ENCODE data around the gene GEN1.

Gene GEN1, protein sequence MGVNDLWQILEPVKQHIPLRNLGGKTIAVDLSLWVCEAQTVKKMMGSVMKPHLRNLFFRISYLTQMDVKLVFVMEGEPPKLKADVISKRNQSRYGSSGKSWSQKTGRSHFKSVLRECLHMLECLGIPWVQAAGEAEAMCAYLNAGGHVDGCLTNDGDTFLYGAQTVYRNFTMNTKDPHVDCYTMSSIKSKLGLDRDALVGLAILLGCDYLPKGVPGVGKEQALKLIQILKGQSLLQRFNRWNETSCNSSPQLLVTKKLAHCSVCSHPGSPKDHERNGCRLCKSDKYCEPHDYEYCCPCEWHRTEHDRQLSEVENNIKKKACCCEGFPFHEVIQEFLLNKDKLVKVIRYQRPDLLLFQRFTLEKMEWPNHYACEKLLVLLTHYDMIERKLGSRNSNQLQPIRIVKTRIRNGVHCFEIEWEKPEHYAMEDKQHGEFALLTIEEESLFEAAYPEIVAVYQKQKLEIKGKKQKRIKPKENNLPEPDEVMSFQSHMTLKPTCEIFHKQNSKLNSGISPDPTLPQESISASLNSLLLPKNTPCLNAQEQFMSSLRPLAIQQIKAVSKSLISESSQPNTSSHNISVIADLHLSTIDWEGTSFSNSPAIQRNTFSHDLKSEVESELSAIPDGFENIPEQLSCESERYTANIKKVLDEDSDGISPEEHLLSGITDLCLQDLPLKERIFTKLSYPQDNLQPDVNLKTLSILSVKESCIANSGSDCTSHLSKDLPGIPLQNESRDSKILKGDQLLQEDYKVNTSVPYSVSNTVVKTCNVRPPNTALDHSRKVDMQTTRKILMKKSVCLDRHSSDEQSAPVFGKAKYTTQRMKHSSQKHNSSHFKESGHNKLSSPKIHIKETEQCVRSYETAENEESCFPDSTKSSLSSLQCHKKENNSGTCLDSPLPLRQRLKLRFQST

DNA sequence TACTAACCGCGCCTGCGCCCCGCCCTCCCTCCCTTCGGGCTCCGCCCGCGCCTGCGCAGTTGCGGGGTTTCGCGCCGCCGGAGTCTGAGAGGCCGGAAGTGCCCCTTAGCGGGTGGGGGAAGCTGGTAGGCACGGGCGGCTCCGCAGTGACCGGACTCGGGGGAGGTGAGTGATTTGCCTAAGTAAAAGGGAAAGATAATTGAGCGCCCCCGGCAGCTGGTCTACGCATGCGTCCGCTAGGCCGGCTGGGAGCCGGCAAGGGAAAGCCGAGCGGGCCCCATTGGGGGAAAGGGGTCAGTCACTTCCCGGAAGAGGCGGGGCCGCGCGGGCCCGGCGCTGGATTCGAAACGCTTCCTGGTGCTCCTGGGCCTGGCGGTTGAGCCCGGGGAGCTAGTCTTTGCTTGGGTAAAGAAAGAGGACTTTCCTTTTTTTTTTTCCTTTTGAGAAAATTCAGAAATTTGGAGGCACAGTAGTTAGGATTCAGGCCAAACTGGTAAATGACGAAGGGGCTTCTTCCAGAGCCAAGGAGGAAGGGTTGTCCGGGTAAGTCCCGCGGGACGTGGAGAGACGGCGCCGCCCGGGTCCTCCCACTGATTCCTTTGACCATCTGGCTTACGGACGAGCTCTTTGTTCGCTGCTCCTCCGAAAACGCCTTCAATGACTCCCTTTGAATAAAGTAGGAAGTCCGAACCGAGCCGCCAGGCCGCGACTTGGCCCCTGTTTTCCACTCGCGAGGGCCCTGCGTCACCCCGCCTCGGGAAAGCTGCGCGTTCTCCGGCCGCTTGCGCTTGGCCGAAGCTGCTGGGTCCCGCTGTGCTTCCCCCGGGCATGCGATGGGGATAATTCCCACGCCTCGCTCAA is at the start of gene GEN1, which contains the start of gene SMC6:
Gene GEN1, plus strand, starts transcription at position 336 of the 861 bp plus-strand sequence. CDS start 5,806 bp downstream, outside the sequence.
Gene SMC6, minus strand, starts transcription at position 8 of the 861 bp plus-strand sequence. CDS start 7,864 bp downstream, outside the sequence.
- peak; percentile 89 for DNase-seq (ENCODE audit: low read depth)

DNA sequence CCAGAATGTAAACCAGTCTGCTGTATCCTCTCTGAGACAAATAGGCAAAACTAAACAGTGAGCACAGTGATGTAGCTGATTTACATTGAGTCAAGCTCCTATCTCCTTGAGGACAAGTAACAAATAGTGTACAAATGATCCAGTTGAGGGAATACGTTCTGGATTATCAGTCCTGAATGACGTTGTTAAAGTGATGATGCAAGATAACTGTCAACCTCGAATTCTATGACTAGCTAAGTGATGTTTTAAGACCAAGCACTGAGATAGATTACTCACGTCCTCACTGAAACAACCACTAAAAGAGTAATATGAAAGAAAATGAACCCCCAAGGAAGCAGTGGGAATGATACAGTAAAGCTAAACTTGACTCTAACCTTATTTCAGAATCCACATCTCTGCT is 47.1 kb upstream of the GEN1 start:
- DNase-seq (ENCODE audit: low read depth), result no peak

DNA sequence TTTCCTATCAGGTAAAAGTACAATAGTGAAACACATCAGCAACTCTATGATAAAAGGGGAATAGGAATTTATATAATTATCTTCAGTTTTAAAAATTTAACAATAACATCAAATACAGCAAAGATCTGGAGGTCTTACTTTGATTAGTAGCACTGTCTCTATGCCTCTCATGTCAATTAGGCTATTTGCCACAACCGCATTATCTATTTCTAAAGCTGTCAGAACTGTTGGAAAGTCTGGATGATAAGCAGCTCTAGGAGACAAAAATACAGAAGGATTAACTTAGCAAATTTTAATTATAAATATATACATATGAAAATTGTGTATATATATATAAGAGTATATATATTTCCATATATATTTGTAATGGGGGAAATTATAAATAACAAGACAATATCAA is 45.4 kb upstream of the GEN1 start:
- no peak for DNase-seq (ENCODE audit: low read depth)

DNA sequence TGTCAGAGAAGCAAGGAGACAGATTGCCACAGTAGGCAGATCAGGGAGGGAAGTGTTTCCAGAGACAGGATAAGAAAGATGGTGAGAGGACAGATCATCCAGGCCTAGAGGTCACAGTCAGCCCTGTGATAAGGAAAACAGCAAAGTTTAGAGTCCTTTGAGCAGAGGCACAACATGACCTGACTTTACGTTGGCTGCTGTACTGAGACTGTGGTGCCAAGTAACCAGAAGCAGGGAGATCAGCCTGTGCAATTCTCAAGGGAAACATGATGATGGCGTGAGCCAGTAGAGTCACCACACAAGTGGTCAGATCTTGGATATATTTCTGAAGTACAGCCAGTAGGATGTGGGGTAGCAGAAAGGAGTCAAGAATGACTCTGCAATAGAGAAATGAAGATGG is 44.0 kb upstream of the GEN1 start:
- no peak for DNase-seq (ENCODE audit: low read depth)

DNA sequence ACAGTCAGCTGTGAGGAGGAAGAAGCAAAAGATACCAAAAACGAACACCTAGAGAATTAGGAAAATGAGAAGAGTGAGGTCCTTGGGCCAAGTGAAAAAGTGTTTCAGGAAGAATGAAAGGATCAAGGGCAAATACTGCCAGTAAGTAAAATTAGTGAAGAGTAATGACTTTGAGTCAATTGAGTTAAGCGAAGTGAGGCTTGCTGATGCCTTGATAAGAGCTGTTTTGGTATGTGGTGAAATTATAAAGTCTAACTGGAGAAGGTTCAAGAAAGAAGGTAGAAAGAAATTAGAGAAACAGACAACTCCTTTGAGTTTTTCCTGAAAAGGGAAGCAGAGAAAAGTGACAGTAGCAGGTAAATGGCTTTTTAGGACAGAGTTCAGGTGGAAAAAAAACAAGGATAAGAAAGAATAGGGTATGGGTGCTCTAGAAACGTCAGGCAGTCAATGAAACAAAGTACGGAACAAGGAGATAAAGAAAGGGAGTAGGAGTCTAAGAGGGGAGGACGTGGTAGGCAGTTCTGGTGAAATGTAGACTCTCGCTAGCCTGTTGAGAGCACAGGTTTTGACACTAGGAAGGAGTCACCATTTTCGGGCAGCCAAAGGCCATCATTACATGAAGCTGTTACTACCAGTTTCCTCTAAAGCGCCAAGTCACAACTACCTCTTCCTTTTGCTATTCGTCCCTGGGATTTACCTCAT is 43.2 kb upstream of the GEN1 start:
- no peak for DNase-seq (ENCODE audit: low read depth)

DNA sequence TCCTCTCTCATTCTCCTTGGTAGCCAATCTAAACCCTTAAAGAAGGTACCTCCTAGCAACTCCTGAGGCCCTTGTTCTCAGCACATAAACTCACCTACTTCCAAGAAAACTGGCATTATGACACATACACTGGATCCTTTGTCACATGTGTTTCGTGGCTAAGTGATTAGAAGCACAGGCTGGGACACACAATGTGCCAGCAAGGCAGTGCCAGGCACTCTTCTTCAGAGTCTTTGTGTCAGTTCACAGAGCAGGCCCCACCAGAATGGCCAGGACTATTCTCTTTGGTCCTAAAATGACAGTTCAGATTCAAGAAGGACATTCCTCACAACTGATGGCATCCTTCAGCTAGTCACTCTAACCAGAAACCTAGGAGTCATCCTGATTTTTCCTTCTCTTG is 40.6 kb upstream of the GEN1 start:
- DNase-seq (ENCODE audit: low read depth), result no peak

DNA sequence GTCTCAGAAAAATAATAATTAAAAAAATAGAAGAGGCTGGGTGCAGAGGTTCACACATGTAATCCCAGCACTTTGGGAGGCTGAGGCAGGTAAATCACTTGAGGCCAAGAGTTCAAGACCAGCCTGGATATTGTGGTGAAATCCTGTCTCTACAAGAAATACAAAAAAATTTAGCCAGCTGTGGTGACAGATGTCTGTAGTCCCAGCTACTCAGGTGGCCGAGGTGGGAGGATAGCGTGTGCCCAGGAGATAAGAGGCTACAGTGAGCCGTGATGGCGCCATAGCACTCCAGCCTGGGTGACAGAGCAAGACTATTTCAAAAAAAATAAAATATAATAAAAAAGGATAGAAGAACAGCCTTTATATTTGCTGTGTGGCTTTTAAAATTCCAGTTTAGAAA is 36.3 kb upstream of the GEN1 start:
- DNase-seq (ENCODE audit: low read depth), result no peak

DNA sequence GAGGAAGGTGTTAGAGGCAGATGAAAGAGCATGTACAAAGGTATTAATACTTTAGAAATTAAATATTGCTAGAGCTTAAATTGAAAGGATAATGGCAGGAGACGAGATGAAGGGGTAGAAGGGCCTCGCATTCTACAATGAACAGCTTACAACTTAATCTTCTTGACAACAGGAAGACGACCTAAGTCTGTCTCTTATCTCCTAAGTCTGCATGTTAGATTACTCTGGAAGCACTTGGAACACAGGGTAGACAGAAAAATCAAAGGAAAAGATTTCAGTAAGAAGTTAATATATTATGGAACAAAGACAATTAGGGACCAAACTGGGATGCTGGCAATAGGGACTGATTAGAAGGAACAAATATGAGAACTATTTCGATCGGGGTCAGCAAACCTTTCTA is 35.2 kb upstream of the GEN1 start:
- DNase-seq (ENCODE audit: low read depth), result no peak

DNA sequence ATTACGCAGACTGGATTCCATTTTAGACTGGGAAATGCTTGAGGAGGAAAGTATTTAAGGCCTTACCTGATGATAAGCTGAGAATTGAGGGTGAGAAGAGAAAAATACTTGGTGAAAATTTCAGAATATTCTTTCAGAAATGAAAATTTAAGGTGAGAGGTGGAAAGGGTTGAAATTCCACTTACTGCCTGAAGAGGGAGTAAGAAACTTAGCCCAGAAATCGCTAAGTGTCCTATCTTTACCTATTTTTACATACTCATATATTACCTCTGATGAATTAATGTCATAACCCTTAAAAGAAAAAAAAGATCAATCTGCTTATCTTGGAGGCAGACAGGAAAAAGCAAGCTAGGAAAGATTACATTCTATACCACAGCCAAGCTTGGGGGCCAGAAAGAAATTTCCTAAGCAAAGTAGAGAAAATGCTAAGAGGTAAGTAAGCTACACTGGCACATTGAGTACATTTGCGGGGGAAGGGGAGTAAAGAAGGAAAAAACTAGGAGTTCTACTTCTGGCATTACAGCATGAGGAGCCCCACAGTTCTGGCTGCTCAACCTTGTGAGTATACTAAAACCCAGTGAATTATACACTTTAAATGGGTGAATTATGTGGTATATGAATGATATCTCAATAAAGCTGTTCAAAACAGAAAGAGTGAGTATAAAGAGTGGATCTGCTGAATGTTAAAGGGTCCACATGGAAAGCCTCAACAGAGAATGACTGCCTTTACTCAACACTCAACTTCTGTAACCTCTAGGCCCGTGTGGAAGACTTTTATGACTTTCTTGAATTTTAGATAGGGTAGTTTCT is 34.2 kb upstream of the GEN1 start:
- DNase-seq (ENCODE audit: low read depth), result no peak

DNA sequence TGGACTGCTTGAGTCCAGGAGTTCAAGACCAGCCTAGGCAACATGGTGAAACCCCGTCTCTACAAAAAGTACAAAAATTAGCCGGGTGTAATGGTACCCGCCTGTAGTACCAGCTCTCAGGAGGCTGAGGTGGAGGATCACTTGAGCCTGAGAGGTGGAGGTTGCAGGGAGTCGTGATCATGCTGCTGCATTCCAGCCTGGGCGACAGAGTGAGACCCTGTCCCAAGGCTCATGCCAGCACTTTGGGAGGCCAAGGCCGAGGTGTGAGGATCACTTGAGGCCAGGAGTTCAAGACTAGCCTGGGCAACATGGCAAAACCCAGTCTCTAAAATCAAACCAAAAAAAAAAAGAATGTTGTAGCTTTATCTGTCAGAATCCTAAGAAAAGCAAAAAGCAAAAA is 25.7 kb upstream of the GEN1 start:
- DNase-seq (ENCODE audit: low read depth), result no peak

DNA sequence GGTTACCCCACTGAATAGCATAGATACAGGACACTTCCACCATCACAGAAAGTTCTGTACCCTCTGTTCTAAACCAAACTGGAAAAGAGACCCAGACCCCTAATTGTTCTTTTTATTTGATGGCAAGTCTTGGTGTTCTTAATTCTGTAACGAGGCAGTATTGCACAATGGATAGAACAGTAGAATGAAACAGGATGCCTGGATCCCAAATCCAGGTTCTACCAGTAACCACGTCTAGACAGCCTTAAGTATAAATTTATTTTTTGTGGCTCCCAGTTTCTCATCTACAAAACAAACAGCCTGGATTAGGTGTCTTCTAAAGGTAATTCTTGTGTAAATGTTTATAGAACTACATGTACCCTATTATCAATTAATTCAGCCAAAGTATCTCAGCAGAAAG is 24.1 kb upstream of the GEN1 start:
- no peak for DNase-seq (ENCODE audit: low read depth)

DNA sequence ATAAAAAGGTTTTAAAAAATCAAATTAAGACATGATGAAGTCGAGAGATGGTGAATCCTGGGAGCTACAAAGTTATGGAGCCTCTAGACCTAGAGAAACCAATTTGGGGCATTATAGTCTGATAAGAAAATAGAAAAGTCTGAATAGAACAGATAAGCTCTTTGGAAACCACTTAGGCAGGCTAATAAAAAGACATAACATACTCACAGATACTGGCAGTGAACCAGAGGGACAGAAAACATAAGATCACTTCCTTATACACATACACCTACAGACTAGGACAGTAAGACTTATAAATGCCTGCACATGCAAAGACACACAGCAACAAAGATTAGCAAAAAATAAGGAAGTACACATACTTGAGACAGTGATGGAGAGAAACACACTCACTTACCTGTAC is 20.3 kb upstream of the GEN1 start:
- DNase-seq (ENCODE audit: low read depth), result peak; percentile 45

DNA sequence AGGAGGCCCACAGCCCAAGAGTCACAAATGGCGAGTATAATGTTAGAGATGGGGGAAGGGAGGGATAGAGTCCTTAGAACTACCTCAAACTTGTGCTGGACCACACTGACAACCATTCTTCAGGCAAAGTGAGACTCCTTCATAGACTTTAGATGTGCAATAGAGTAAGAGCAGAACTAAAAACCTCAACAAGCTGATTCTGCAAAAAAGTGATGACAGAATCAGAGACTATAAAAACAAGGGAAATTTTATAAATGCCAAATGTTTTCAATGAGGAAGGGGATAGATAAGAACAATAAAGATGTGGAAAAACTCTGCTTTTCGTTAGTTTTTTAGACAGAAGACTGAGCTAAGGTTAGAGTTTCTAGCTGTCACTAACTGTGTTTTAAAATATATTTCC is 18.1 kb upstream of the GEN1 start:
- no peak for DNase-seq (ENCODE audit: low read depth)

DNA sequence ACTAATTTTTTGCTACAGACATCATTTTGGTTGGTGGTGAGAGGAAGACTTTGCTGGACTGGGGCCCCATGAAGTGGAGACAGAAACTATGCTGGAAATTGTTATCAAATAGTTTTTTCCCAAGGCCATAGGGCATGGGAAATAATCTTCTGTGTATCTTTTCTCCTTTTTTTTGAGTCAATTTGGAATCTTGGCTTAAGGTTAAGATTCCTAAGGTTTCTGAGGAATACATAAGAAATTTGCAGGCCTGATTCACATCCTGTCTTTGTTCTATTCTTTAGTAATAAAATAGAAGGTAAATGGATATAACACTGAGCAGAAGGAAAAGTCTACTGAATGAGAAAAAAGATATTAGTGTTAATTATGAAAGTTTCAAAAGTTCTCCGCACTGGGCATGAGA is 16.9 kb upstream of the GEN1 start:
- DNase-seq (ENCODE audit: low read depth), result no peak

DNA sequence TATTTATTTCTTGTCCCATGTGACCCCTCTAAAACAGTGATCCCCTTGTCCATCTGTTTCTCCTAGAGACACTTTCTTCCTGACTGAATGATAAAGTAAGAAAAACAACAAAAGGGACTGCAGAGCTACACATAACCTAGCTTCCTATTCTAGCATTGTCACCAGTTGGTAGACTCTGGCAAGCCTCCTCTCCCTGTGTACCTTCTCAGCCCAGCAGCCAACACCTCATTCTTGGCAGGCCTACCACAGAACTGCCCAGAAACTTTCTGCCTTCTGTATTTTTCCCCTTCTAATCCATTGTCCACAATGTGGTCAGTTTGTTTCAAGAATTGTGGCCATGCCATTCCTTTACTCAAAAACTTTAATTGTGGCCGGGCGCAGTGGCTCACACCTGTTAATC is 13.7 kb upstream of the GEN1 start:
- no peak for DNase-seq (ENCODE audit: low read depth)

DNA sequence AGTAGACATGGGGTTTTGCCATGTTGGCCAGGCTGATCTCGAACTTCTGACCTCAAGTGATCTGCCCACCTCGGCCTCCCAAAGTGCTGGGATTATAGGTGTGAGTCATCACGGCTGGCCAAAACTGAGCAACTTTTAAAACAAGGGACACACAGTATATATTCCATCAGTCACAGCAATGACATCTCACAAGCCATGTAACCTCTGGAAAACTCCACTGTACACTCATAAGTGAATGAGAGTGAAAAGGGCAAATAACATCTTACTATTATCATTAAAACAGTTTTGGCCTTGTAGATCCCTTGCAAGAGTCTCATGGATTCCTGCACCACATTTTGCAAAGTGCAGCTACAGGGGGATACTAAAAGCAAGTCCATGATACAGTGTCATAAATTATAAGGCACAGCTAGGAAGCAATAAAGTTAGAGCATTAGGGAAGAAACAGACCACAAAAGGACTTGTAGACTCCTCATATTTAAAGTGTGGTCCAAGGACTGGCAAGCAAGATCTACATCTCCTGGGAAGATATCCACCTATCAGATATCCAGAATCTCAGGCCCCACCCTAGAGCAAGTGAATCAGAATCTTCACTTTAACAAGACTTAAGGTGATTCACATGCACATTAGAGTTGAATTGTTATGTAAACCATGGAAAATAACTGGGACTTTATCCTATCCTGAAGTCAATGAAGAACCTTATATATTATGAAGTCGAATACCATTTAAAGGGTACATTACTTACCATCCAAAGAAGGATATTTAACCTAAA is 6.1 kb upstream of the GEN1 start:
- no peak for DNase-seq (ENCODE audit: low read depth)

DNA sequence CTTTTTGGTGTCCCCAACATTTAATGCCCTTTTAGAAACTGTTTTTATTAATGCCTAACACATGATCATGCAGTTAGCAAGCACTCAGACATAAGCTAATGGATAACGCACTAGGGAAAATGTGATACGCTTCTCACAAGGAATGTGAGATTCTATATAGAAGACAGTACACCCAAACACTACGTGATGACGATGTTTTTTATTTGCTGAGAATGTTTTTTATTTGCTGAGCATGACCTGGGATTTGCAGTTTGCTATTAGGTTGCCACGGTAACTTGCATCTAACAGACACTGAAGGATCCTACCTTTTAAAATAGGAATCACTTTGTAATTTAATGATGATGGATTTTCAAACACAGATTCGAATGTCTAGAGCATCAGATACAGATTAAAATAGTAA is 5.2 kb upstream of the GEN1 start:
- no peak for DNase-seq (ENCODE audit: low read depth)

DNA sequence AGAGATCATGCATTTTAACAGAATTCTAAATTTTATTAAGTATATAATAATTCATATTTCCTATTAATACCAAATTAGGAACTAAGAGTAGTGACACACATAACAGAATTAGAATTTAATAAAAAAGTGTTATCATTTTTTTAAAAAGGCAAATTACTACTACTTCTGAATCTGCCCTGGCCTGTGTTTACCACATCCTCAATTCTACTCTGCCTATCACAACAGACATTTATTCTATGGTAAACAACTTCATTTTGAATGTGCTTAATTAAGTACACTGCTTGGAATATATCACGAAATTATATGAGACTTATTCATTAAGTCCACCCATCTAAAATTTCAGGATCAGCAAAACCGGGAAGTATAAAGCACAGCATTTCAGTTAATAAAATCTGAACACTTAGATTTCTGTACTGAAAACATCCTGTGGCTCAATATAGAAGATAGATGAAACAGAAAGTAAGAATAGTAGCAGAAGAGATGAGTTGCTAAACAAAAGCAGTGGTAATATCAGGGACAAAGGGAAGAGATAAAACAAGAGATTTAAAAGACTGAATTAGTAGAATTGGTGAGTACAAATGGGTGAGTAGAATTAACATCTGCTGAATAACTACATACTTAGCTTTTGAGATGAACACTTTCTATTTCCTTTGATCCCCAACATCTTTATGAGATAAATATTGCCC is 4.0 kb upstream of the GEN1 start:
- no peak for DNase-seq (ENCODE audit: low read depth)

DNA sequence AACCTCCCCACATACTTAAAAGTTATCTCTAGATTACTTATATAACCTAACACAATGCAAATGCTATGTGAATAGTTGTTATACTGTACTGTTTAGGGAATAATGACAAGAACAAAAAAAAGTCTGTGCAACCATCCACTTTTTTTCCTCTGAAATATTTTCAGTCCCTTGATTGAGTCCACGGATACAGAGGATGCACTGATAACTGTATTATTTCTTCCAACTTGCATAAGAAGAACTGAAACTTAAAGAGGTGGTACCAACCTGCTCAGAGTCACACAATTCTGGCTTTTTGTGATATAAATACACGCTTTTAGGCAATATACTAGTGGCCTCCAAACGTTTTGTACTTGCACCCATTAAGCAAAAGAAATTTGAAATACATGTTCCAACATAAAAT is 1.7 kb upstream of the GEN1 start:
- DNase-seq (ENCODE audit: low read depth), result no peak

All from CMK (cell line).